HS-27A (cell line): Measurements from ENCODE around the gene PARS2.
"Not testable (repeated sequence)": the region's sequence is repeated elsewhere in the genome, so short reads cannot be mapped to it uniquely, and the experiment has no call there.

Experiments
- DNase-seq: peaks from one replicate; pipeline ENCODE4 v3.0.0-alpha.2; 2012; ENCODE audit warnings: low read depth, missing footprints

Gene PARS2

DNA sequence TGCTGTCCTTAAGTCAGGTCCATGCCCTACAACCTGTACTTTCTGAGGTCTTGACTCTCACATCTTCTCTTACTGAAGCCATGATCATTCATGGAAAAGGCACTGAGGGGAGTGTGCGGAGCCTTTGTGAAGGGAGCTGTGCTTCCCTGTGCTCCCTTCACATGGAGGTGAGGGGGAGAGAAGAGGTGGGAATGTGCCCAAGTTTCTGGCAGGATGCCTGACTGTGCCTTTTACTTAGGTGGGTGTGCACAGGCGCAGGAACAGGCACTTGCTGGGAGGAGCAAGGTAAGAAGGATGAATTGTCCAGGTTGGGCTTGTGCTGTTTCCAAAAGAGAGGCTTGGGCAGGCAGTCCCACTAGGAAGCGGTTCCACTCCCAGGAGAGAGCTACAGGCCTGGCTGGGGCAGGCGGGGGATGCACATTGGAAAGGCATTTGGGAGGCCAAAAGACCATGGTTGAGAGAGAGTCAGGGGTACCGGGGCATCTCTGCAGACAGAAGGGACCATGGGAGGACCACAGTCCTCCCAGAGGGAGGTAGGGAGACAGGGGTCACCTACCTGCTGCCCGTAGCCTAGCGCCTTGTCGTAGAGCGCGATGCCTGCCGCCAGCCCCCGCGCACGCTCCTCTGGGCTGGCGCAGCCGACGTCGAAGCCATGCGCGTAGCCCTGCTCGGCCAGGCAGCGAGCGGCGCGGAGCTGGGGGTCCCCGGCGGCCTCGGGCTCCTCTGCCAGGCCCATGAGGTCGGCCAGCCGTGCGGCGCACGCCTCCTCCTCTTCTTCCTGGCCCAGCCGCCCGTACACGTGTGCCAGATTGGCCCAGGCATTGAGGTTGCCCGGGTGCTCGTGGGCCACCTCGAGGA lies 35.9 kb upstream of the PARS2 start:
- DNase-seq, result no peak

DNA sequence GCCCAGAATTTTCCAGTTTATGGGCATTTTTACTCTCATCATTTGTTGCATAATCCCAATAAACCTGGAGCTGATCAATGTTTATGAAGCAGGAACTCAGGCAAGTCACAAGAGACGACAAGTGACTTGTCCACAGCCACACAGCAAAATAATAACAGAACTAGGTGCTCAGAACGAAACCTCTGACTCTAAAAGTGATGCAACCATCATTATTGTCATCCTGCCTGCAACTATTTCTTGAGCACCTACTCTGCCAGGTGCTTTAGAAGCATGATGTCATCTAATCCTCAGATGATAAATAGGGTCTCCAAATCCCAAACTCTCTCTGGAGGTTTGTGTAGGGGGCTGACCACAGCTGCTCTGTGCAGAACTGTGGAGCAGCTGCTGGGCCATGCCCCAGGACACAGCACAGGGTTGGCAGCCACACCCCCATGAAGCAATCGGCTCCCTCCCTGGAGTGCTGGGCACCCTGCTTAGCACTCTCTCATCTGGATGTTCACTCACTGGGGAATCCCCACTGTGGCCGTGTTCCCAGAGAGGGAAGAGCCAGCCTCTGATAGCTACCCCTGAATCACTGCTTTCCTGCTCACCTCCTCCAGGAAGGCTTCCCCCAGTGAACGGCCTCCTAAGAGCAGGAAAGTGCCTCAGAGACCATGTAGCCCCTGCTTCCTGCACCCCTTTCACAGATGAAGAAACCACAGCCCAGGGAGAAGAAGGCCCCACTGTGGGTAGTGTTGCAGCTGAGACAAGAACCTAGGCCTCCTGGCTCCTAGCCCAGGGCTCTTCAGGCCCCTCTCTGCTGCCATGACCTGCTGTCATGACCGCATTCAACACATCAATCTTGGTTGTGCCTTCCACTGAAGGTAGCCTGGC lies 34.7 kb upstream of the PARS2 start:
- no peak for DNase-seq

DNA sequence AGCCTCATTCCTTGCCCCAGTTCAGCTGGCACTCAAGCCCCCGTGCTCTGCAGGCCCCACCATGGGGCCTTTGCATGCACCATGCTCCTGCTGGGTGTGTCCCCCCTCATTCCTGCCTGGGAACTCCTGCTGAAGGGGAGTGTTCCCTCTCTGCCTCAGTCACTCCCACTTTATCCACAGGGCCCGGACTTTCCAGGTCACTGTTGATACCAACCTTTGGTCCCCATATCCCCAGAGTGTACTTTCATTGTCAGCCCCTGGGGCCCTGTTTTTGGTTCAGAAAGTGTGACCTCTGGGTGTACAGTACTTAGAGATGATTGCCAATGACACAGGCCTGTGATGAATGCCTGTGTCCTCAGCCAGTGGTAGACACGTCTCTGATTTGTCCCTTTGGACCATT lies 33.9 kb upstream of the PARS2 start:
- no peak for DNase-seq

DNA sequence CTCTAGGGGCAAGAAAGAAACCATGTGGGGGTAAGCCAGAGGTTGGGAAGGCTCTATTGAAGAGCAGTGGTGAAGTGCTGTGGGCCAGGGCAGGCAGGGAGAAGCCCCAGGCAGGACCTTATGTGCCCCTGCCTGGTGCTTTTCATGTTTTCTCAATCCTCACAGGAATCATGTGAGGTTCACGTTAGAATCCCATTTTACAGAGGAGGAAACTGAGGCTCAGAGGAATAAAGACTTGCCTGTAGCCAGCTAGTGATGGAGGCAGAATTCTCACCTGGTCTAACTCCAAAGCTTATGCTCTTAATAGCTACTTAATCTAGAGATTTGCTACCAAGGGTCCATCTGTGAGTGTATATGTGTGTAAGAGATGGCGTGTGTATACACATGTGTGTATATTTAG lies 32.6 kb upstream of the PARS2 start:
- no peak for DNase-seq

DNA sequence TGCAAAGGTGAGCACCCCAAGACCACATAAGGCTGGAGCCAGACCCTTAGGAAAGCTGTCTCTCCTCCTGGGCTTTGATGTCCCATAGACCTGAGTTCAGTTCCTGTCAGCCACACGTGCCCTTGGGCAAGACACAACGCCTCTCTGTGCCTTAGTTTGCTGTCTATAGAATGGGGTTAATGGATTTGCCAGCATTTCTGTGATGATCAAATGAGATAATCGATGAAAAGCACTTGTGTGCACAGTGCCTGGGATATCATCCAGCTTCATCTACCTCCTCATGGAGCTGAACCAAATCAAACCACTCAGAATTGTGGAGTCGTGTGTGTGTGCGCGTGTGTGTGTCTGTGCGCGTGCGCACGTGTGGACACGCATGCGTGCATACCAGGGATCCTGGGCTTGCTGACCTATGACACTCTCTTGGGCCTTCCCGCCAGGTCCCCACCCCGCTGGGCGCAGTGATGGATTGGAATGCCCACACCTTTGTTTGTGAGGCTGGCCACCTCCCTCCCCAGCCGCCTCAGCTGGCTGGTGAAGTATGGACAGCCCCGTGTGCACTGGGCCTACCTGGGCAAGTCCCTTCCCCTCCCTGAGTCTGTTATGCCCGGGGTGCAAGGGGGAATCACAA lies 31.6 kb upstream of the PARS2 start:
- no peak for DNase-seq

DNA sequence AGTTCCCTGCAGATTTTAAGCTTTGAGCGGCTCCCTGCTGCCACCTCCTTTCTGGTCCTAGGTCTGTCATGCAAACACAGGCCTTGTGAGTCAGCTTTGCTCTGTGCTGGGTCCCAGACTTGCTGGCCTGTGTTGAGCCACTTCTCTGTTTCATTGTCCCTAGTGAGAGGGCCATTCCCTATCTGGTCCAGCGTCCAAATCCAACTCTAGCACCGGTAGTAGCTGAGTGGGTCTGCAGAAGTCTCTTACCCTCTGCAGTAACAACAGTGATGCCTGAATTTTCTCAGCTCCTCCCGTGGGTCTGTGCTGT lies 31.0 kb upstream of the PARS2 start:
- no peak for DNase-seq

DNA sequence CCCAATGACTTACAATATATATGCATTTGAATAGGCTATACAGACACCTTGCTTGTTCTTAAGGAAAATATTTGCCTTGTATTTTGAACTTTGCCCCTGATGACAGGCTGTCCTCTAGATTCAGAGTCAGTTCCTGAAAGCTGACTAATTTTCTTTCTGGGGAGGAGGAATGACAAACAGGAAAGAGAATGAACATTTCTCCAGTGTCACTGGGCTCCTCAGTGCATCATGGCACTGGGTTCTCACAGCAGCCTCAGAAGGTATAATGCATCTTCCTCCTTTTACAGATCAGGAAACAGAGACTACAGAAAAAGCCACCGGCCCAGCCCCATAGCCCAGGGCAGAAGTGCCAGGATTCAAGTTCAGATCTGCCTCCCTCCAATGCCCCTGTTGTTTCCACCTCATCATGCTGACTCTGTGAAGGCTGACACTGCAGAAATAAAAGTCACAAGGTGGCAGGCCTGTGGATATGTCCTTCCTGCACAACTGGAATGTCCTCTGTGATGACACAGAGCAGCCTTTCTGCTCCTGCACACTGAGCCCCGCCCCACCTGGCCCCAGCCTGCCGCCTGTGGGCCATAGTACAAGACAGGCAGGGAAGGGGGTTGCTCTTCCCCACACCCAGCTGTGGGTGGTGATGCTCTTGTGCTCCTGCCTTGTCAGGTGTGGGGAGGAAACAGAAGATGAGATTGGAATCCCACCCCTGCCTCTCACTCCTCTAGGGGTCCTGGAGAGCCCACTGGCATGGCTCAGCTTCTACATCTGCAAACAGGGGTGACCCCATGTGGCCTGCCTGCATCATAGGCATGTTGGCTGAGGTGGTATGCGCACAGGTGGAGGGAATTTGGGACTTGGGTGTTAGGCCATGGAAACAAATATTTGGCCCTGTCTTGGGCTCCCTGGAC lies 30.4 kb upstream of the PARS2 start:
- no peak for DNase-seq

DNA sequence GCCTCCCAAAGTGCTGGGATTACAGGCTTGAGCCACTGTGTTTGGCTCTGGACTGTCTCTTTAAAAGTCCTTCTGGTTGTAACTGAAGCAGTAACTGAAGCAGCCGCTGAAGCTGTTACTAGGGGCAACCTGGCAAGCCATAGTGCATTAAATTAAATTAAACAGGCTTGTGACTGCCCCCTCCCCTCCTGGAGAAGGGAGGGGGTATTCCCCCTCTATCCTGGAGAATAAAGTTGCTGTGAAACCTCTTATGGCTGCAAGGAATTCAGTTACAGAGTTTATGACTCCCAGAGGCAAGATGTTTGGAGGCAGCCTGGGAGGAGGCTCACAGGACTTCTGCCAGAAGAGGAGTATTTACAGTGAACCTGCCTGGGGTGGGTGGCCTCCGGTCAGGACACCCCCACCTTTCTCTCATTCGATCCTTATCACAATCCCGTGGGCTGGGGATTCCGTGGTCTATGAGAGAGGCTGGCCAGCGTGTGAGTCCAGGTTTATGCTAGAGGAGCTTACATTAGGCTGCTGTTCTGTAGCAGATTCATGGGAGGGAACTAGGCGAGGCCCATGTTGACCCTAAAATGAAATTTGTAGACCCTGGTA lies 28.5 kb upstream of the PARS2 start:
- DNase-seq, result no peak

DNA sequence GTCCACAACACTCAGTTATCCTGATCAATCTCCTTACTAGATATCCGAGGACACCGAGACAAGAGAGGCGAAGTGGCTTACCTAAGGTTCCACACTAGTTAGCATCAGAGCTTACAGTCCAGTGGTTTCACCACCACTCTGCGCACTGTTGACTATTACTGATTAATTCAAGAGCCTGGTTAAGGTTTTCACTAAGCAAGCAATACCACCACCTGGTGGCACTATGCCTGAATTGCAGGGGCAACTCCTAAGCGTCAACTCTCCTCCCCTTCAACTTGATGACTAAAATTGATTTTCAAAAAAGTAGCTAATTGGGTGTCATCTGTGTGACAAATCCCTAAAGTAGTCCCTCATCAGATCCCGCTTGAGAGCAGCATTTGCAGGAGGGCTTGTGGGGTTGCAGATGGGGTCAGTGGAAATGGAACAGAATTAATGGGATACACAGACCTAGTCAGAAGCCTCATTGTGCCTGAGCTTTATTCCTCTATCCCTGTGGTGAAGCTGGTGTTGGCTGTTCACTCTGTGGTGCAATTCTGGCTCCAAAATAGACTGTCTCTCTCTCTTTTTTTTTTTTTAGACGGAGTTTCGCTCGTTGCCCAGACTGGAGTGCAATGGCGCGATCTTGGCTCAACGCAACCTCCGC lies 27.7 kb upstream of the PARS2 start:
- no peak for DNase-seq

DNA sequence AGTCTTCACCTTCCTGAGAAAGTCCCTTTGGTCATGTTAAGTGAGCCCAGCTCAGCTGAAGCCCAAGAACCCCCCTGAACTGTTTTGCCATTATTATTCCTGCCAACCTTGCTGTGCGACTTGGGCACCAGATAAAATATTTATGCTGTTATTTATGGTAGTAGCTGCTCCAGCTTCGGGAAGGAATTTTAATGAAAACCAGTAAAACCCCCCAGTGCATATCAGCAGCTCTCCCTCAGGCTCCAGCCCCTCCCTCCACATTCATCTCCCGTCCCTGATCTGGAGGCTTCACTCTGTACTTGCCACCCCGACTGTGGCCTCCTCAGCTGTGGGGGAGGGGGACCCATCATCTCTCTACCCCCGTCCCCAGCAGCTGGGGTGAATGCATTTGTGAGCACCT lies 24.1 kb upstream of the PARS2 start:
- no peak for DNase-seq

DNA sequence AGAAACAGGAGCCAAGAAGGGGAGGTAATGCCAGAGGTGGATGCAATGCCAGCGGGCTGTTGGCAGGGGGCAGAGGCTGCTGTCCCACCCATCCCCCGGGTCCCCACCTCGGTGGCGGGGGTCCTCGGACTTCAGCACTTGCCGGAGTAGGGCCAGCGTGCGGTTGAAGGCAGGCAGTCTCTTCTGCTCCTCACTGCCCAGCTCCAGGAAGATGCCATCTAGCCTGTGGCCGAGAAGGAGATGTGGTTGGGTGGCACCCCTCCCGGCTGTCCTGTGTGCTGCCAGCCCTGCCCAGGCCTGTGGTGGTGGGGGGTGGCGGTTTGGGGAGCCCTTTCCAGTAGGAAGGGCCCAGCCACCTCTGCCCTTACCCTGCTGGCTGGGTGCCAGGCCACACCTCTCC lies 23.3 kb upstream of the PARS2 start:
- DNase-seq, result no peak

DNA sequence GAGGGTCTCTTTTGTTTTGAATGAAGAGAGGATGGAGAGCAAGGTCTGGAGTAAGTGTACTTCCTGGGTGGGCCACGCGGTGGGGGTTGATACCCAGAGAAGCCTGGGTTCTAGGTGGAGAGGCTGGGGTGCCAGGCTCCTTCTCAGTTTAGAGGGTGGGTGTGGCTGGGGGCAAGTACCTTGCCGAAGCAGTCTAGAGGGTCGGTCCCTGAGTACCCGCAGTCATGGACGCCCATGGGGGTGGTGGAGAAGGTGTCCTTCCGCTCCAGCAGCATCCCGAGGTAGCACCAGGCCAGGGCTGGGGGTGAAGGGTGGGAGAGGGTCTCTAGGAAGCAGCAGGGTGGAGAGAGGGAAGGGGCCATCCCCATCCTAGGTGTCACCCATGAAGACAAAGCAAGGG lies 22.5 kb upstream of the PARS2 start:
- no peak for DNase-seq

DNA sequence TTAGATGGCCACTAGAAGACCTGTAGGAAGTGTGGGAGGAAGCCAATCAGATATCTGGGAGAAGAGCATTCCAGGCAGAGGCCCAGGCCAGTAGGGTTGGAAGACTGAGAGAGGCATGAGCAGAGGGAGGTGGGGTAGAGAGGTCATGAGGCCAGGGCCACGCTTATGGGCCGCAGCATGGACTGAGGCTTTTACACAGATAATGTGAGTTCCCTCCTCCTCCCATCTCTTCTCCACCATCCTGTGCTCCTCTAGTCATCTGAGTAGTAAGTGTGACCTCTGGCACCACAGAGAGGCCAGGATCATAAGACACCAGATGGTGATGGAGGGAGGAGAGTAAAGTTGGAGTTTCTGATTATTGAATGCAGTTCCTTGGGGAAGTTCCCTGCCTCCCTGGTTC lies 19.7 kb upstream of the PARS2 start:
- DNase-seq, result no peak

DNA sequence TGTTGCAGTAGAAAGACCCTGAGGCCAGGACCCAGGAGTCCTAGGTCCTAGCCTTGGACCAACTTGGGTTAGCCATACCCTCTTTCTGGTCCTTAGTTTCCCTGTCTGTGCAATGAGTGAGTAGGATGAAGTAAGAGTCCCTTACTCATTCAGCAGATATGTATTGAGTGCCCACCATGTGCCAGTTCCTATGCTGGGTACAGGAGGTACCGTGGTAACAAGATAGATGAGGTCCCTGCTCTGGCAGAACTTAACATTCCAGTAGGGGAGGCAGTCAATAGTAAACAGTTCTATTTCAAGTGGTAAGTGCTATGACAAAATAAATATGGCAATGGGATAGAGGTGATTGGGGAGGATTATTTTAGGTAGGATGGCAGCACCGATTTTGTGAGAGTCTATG lies 18.3 kb upstream of the PARS2 start:
- DNase-seq, result no peak

DNA sequence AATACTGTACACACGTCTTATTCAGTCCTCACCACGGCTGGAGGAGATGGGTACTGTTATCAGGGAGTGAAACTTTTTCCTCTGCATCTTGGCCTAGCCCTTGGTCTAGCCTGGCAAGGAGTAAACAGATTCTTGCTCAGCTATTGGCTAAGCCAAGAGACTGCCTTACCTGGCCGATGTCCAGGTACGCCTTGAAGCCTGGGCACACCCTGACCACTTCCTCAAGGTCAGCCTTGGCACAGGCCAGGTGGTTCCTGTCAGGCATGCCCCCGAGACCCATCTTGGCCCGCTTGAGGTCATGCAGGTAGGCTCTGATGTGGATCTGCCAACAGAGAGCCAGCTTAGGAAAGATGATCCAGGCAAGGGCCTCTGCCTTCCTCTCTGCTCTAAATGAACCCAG lies 17.8 kb upstream of the PARS2 start:
- no peak for DNase-seq

DNA sequence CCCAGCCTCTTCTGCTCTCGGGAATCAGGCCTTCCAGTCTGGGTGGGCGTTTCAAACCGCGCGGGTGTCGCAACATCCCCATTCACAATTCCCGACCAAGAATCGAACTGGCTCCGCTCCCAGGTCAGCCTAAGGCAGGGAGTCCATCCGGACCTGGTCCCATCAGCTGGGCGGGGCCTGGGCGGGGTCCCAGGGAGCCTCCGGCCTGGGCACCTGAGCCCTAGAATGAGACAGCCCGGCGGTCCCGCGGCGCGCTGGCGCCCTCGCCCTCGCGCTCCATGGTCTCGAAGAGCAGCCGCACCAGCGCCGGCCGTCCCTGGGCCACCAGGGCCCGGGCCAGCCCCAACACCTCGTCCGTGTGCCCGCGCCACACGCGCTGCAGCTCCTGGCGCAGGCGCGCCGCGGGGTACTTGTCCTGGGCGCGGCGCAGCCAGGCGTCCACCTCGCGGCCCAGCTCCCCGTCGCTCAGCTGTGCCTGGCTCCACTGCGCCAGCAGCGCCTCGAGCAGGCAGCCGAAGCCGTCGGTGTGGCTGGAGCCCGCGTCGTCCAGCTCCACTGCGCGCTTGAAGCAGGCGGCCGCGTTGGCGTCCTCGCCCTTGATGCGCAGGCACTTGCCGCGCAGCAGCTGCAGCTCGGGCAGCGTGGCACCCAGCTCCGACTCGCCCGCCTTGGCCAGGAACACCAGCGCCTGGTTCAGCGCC lies 16.9 kb upstream of the PARS2 start:
- no peak for DNase-seq

DNA sequence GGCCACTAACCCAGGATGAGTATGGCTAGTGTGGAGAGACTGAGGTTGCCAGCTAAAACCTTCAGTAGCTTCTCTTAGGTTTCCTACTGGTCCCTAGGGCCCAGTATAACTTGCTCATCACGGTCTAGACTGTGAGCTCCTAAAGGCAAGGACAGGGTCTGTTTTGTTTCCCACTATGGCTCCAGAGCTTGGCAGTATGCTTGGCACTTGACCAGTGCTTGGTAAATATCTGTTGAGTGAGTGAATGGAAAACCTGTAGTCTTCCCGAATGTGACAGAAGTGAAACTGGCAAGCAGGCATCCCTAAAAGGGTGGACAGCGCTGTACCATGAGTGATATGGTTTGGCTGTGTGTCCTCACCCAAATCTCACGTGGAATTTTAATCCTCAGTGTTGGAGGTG lies 13.1 kb upstream of the PARS2 start:
- DNase-seq, result no peak

DNA sequence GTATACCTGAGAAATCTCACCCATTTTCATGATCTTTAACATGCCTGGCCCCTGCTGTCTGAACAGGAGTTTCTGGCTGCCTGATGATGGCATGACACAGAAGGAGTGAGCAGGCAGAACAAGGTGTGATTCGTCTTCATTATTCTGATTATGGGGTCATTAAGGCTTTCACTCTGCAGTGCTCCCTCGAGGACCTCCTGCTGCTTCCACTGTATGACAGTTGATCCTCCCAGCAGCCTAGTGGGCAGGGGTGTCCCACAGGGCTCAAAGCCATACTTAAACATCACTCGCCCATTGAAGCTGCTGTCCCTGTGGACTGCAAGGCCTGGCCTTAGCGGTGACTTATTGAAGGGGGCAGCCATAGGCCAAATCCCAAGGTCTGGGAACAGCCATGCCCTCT lies 12.7 kb upstream of the PARS2 start:
- no peak for DNase-seq

DNA sequence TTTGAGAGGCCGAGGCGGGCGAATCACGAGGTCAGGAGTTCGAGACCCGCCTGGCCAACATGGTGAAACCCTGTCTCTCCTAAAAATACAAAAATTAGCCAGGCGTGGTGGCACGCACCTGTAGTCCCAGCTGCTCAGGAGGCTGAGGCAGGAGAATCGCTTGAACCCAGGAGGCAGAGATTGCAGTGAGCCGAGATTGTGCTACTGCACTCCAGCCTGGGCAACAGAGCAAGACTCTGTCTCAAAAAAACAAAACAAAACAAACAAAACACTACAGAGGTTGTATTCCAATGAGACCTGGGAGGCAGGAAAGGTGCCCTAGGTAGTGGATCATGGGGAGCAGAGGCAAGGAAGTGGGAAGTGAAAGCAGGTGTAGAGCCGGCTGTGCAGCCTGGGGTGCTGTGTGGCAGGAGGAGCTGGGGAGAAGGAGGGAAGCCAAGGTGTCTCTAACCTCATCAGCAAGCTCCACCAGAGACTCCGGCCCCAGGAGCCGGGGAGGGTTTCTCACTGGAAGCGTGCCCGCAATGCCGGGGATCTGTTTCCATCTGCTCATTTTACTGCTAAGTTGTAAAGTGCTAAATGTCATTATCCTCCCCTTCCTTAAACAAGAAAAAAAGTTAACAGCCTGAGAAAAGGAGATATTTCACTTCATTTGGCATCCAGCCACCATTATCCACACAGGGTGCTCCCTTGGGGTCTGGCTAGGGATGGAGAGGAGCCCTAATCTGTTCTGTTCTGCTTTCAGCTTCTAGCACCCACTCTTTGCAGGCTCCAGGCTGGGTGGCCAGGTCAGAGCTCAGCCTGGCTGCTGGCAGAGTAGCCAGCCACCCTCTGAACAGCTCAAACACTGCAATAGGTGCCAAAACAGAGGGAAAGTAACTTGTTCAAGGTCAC lies 11.8 kb upstream of the PARS2 start:
- not testable (repeated sequence) for DNase-seq
